ENCODE results near the gene MED27. TPM values are rescaled to one million over a fixed set of nuclear protein-coding genes. Genes with fewer than 3 reads are reported as not detected.

The MED27 gene
- total RNA-seq, 1 experiment from 2014 or later, result 38.9 TPM

GRCh38 chr9:131826966-131827525 lies 252.6 kb downstream of the MED27 start:
- no peaks in the 10 kb centered on the region for H3K36me3 ChIP-seq
- no peak overlapping the region for H3K4me3 ChIP-seq
- no peaks in the 10 kb centered on the region for H3K27me3 ChIP-seq
- no peaks in the 10 kb centered on the region for H3K9me3 ChIP-seq
- no peak for DNase-seq

DNA sequence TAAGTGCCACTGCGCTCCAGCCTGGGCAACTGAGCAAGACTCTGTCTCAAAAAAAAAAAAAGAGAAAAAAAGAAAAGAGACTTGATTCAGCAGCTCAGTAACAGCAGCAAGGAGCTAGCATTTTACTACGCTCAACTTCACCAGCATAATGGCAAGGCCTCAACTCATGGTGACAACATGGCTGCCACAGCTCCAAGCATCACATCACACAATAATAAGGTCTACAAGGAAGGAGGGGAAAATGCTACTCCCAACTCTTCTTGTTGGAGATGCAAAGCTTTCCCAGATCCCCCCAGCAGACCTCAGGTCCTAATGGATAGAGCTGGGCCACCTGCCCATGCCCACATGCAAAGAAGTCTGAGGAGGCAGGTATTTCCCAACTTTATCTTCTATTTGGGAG lies 253.6 kb downstream of the MED27 start:
- no peak overlapping the region for H3K4me3 ChIP-seq
- DNase-seq, result no peak
- no peaks in the 10 kb centered on the region for H3K27me3 ChIP-seq
- no peaks in the 10 kb centered on the region for H3K9me3 ChIP-seq
- H3K36me3 ChIP-seq, result no peaks in the 10 kb centered on the region

DNA sequence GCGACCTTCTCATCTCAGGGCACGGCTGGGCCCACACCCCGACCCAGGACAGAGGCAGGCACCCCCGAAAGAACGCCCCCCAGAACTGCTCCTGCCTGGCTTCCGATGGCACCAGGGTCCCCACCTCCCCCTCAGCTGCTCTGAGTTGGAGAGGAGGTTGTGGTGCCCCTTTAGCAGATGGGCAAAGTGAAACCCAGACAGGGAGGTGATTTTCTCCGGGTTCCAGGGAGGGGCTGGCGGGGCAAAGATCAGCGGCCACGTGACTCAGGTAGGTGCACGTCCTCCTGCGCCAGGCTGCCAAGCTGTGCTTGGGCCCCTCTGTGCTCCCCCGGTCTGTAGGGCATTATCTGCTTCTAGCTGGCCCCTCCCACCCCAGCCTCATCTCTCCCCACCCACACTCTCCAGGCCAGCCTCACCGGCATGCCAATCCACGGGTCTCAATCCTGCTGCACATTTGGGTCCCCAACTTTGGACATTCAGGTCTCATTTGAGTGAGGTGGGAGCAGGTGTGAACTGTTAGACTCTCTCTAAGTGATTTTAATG lies 254.6 kb downstream of the MED27 start:
- Histone ChIP-seq H3K4me3 (no peak overlapping the region), H3K36me3 (no peaks in the 10 kb centered on the region), H3K9me3 (no peaks in the 10 kb centered on the region), H3K27me3 (no peaks in the 10 kb centered on the region)
- DNase-seq, result no peak

DNA sequence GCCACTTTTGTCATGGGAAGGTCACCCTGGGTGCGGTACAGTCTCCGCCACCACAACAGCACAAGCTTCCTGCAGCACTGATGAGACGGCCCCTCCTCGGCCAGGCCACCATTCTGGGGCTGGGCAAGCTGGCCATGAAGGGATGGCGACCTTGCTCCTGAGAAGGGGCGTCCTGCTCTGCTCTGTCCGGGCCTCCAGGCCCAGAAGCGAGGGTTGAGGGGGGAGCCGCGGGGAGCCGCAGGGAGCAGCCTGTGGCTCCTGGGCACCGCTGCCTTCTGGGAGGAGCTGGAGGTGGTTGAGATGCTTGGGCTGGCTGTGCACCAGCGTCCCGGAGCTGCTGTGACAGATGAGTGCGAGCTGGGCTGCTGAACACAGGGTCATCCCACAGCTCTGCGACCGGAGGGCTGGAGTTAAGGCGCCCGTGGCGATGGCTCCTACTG lies 255.5 kb downstream of the MED27 start:
- H3K4me3 ChIP-seq, result no peak overlapping the region
- no peak for DNase-seq
- H3K9me3 ChIP-seq, result no peaks in the 10 kb centered on the region
- no peaks in the 10 kb centered on the region for H3K36me3 ChIP-seq
- H3K27me3 ChIP-seq, result no peaks in the 10 kb centered on the region

GRCh38 chr9:131823701-131824146 lies 255.9 kb downstream of the MED27 start:
- Histone ChIP-seq H3K4me3 (no peak overlapping the region), H3K9me3 (no peaks in the 10 kb centered on the region), H3K36me3 (no peaks in the 10 kb centered on the region), H3K27me3 (no peaks in the 10 kb centered on the region)
- DNase-seq, result no peak

DNA sequence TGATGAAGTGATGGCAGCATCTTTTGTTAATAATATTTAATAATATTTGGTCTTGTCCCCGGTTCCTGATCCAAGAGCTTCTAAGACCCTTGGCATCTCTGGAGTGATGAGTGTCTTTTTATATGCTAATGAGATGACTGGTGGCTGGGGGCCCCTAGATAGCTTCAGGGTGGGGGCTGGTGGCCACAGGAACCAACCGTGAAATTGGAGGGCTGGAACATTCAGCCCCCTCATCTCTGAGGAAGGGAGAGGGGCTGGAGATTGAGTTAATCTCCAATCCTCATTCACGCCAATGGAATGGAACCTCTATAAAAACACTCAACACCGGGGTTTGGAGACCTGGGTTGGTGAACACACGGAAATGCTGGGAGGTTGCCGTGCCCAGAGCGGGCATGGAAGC lies 261.6 kb downstream of the MED27 start:
- no peak for DNase-seq
- Histone ChIP-seq H3K4me3 (no peak overlapping the region), H3K36me3 (no peaks in the 10 kb centered on the region), H3K27me3 (no peaks in the 10 kb centered on the region), H3K9me3 (no peaks in the 10 kb centered on the region)

DNA sequence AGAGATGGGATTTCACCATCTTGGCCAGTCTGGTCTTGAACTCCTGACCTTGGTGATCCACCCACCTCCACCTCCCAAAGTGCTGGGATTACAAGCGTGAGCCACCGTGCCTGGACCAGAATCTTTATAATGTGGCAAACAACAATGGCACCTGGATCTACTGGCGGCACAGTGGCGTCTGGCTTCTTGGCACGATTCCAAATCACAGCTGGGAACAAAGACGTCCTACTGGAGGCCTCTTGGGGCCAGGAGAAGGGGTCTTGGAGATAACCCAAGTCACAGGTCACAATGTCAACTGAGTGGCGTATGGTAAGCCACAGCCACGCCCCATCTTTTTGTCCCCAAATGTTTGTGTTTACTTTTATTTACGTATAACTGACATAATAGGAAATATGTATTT lies 262.0 kb downstream of the MED27 start:
- H3K27me3 ChIP-seq, result no peaks in the 10 kb centered on the region
- H3K9me3 ChIP-seq, result no peaks in the 10 kb centered on the region
- DNase-seq, result no peak
- no peaks in the 10 kb centered on the region for H3K36me3 ChIP-seq
- no peak overlapping the region for H3K4me3 ChIP-seq

DNA sequence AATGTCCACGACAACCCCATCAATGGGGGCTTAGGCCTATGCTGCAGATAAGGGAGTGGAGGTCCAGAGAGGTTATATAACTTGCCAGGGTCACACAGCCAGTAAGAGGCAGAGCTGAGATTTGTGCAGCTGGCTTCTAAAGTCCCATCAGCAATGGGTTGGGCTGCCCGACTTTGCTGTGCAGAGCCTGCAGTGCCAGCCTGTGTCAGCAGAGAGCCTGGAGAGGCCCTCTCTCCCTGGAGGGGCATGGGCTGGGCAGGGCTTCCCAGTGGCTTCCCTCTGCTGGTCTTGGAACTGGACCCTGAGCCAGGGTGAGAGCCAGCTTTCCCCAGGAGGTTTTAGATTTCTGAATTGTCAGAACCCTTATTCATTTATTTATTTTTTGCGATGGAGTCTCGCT lies 262.6 kb downstream of the MED27 start:
- Histone ChIP-seq H3K9me3 (no peaks in the 10 kb centered on the region), H3K4me3 (no peak overlapping the region), H3K36me3 (no peaks in the 10 kb centered on the region), H3K27me3 (no peaks in the 10 kb centered on the region)
- no peak for DNase-seq

DNA sequence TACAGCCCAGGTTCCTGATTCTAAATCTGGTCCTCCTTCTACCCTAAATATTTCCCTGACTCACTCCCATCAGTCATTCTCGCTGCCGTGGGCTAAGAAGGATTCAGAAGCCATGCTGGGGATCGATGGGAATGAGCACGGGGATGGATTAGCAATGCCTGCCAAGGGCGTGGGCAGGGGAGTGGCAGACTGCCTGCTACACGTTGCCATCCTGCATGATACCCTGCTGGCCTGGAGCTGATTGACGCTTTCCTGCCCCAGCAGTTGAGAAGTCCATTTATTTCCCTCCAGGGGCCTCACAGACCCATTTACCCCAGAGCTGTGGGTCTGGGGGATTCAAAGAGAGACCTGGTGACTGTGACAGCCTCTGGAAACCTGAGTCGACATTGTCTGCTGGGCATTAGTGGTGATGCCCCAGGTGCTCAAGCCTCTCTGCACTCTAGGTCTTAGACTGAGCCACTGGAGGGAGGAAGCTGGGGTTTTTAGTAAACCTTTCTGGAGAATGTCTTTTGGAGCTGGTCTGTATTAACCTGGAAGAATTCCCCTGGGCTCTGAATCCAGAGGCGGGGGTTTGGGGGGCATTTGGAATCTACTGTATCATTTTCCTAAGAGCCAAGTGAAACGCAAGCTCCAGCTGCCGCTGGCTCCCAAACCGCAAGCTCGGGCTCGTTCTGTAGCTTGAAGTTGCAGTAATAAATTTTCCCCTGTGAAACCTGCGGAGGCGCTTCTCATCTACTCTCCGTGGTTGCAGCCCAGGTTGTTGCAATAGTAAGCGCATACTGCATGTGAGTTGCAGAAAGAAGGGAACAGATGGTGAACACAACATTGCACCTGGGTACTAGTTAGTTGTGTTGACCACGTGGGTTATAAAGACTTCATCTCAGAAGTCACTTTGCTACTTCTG lies 263.4 kb downstream of the MED27 start:
- Histone ChIP-seq H3K9me3 (no peaks in the 10 kb centered on the region), H3K4me3 (no peak overlapping the region), H3K36me3 (no peaks in the 10 kb centered on the region), H3K27me3 (no peaks in the 10 kb centered on the region)
- DNase-seq, result peak; percentile 54

DNA sequence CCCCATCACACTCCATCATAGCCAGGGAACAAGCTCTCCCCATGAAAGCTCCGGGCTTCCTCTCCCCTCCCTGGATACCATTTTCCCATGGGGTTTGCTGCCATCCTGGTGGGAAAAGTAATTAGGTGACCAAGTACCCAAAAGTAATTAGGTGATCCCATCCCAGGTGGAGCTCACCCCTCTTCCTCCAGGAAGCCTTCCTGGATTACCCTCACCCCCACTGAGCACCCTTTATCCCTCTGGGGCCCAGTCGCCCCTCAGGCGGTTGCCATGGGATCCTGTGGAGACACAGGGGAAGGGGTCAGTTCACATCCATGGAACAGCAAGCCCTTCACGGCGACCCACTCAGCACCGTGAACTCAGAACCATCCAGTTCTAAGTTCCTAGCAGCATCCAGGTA lies 265.0 kb downstream of the MED27 start:
- no peaks in the 10 kb centered on the region for H3K36me3 ChIP-seq
- H3K27me3 ChIP-seq, result no peaks in the 10 kb centered on the region
- H3K4me3 ChIP-seq, result no peak overlapping the region
- no peak for DNase-seq
- H3K9me3 ChIP-seq, result no peaks in the 10 kb centered on the region

DNA sequence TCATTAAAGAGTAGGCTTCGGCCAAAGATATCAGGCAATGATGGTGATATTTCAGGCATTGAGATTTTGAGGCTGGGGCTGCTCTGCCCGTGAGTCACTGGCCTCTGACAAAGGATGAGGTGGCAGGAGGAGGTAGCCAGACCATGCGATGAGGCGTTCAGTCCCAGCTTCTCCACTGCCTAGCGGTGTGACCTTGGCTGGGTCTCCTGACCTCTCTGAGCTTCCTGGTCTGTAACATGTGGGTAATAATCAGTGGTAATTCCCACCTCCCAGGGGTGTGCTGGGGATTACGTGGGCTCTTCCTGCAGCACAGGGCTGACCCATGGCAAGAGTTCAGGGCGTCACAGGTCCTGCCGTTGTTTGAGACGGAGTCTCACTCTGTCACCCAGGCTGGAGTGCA lies 266.6 kb downstream of the MED27 start:
- peak; percentile 89 for DNase-seq
- no peaks in the 10 kb centered on the region for H3K27me3 ChIP-seq

DNA sequence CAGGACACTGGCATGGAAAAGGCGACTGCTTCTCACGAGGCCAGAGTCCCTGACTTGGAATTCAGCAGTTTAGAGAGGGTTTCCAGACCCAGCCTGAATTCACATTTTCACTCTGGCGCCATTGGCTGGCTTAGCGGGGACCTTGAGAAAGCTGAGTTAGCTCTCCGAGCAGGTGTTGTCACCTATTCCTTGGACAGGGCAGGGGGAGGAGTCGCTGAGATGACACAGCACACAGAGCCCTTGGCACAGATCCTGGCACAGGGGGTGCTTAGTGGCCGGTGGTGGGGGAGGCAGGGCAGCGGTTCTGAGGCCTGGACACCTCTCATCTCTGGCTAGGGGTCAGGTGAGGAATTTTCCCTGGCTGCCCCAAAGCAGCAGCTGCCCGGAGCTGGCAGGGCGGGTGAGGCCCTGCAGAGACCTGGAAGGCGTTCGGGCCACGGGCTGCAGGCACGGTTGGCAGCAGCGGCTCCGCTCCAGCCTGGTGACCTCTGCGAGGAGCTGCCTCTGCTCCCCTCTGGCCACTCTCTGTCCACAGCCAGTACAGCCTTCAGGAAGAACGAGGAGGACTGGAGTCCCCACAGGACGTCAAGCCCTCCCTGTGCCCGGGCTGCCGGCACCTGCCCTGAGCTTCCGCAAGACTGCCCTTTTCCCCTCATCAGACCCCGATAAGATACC lies 267.4 kb downstream of the MED27 start:
- Histone ChIP-seq H3K9me3 (no peaks in the 10 kb centered on the region), H3K27me3 (no peaks in the 10 kb centered on the region), H3K4me3 (no peak overlapping the region), H3K36me3 (no peaks in the 10 kb centered on the region)
- DNase-seq, result no peak

More for the DNA sequence above, 266.6 kb downstream of the MED27 start:
- Histone ChIP-seq H3K36me3 (no peaks in the 10 kb centered on the region), H3K4me3 (no peak overlapping the region), H3K9me3 (no peaks in the 10 kb centered on the region)

DNA sequence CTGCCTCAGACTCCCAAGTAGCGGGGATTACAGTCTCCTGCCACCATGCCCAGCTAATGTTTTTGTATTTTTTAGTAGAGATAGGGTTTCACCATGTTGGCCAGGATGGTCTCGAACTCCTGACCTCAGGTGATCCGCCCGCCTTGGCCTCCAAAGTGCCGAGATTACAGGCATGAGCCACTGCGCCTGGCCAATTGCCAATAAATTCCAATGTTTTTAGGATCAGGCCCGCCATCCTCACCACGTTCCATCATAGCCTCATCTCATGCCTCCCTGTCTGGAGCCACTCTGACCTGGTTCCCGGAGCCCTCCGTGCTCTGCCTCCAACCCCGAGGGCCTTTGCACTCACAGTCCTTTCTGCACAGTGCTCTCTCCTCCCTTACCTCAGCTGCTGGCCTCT lies 268.3 kb downstream of the MED27 start:
- Histone ChIP-seq H3K9me3 (no peaks in the 10 kb centered on the region), H3K4me3 (no peak overlapping the region), H3K36me3 (no peaks in the 10 kb centered on the region), H3K27me3 (no peaks in the 10 kb centered on the region)
- no peak for DNase-seq

GRCh38 chr9:131810351-131811170 lies 269.1 kb downstream of the MED27 start:
- H3K9me3 ChIP-seq, result no peaks in the 10 kb centered on the region
- no peaks in the 10 kb centered on the region for H3K36me3 ChIP-seq
- no peaks in the 10 kb centered on the region for H3K27me3 ChIP-seq
- no peak overlapping the region for H3K4me3 ChIP-seq
- no peak for DNase-seq

Data from MG63 (cell line).